B cell (primary cell): ENCODE measurements around the gene FBXO11.

Experiments used
- EZH2 ChIP-seq: IDR thresholded peaks from 2 replicates; pipeline ENCODE4 v1.6.1; 2012; ENCODE audit warnings: borderline replicate concordance, low read depth, mild to moderate bottlenecking, moderate library complexity, low read length; ENCODE audit not compliant: insufficient read depth, poor library complexity, severe bottlenecking
- TF ChIP-seq, protein P1 (sequence below): fragments of 200-600 bp; IDR thresholded peaks from one replicate; pipeline ENCODE4 v1.8.0; 2022; ENCODE audit warnings: antibody characterized with exemption, mild to moderate bottlenecking

DNA sequence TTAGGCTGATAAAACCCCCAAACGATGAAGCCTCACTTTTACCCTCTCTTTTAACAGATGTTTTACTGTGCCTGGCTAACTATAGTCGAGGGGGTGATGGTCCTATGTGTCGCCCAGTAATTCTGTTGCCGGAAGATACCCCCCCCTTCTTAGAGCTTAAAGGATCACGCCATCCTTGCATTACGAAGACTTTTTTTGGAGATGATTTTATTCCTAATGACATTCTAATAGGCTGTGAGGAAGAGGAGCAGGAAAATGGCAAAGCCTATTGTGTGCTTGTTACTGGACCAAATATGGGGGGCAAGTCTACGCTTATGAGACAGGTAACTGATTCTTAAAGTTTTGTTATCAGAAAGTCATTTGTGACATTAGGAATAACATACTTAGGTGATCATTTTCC lies 102.9 kb downstream of the FBXO11 start:
- TF ChIP-seq EZH2 = no peak
- TF ChIP-seq, protein P1, sequence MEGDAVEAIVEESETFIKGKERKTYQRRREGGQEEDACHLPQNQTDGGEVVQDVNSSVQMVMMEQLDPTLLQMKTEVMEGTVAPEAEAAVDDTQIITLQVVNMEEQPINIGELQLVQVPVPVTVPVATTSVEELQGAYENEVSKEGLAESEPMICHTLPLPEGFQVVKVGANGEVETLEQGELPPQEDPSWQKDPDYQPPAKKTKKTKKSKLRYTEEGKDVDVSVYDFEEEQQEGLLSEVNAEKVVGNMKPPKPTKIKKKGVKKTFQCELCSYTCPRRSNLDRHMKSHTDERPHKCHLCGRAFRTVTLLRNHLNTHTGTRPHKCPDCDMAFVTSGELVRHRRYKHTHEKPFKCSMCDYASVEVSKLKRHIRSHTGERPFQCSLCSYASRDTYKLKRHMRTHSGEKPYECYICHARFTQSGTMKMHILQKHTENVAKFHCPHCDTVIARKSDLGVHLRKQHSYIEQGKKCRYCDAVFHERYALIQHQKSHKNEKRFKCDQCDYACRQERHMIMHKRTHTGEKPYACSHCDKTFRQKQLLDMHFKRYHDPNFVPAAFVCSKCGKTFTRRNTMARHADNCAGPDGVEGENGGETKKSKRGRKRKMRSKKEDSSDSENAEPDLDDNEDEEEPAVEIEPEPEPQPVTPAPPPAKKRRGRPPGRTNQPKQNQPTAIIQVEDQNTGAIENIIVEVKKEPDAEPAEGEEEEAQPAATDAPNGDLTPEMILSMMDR = no peak
